Measurements from ENCODE around the gene NCK1.
"Not testable (repeated sequence)": the region's sequence is repeated elsewhere in the genome, so short reads cannot be mapped to it uniquely, and the experiment has no call there.

Gene NCK1

GRCh38 chr3:136862617-136863322 lies 762 bp downstream of the NCK1 start:
- DNase-seq (ENCODE audit: low read depth, low spot score) = peak; percentile 77

- DNase-seq (ENCODE audit: low read depth, low spot score) = no peak
Observed at GRCh38 chr3:136869282-136869681, 7.3 kb downstream of the NCK1 start.

- not testable (repeated sequence) for DNase-seq (ENCODE audit: low read depth, low spot score)
Observed at GRCh38 chr3:136872258-136872657, 10.2 kb downstream of the NCK1 start.

GRCh38 chr3:136879510-136879909 lies 17.5 kb downstream of the NCK1 start:
- DNase-seq (ENCODE audit: low read depth, low spot score) = not testable (repeated sequence)

- DNase-seq (ENCODE audit: low read depth, low spot score) = no peak
Observed at GRCh38 chr3:136882571-136882970, 20.6 kb downstream of the NCK1 start.

- DNase-seq (ENCODE audit: low read depth, low spot score) = no peak
Observed at GRCh38 chr3:136883967-136884720, 22.1 kb downstream of the NCK1 start.

GRCh38 chr3:136885357-136886213 lies 23.6 kb downstream of the NCK1 start:
- DNase-seq (ENCODE audit: low read depth, low spot score) = no peak

GRCh38 chr3:136889947-136890346 lies 27.9 kb downstream of the NCK1 start:
- DNase-seq (ENCODE audit: low read depth, low spot score) = no peak

- DNase-seq (ENCODE audit: low read depth, low spot score) = no peak
Observed at GRCh38 chr3:136891934-136892855, 30.2 kb downstream of the NCK1 start.

- DNase-seq (ENCODE audit: low read depth, low spot score) = peak; percentile 78
Observed at GRCh38 chr3:136893848-136894443, 31.9 kb downstream of the NCK1 start.

GRCh38 chr3:136897171-136897570 lies 35.2 kb downstream of the NCK1 start:
- peak; percentile 13 for DNase-seq (ENCODE audit: low read depth, low spot score)

- DNase-seq (ENCODE audit: low read depth, low spot score) = no peak
Observed at GRCh38 chr3:136898549-136898948, 36.5 kb downstream of the NCK1 start.

GRCh38 chr3:136898954-136899353 lies 36.9 kb downstream of the NCK1 start:
- DNase-seq (ENCODE audit: low read depth, low spot score) = peak; percentile 8

- DNase-seq (ENCODE audit: low read depth, low spot score) = peak; percentile 14
Observed at GRCh38 chr3:136899622-136900158, 37.7 kb downstream of the NCK1 start.

- not testable (repeated sequence) for DNase-seq (ENCODE audit: low read depth, low spot score)
Observed at GRCh38 chr3:136900694-136901093, 38.7 kb downstream of the NCK1 start.

GRCh38 chr3:136901391-136901790 lies 39.4 kb downstream of the NCK1 start:
- DNase-seq (ENCODE audit: low read depth, low spot score) = no peak

- DNase-seq (ENCODE audit: low read depth, low spot score) = not testable (repeated sequence)
Observed at GRCh38 chr3:136902530-136902929, 40.5 kb downstream of the NCK1 start.

- no peak for DNase-seq (ENCODE audit: low read depth, low spot score)
Observed at GRCh38 chr3:136903899-136904298, 41.9 kb downstream of the NCK1 start.

GRCh38 chr3:136904746-136905145 lies 42.7 kb downstream of the NCK1 start:
- no peak for DNase-seq (ENCODE audit: low read depth, low spot score)

GRCh38 chr3:136905549-136905948 lies 43.5 kb downstream of the NCK1 start:
- no peak for DNase-seq (ENCODE audit: low read depth, low spot score)
